Transverse colon (tissue), 4 donors: ENCODE results near the gene EIF3A. TPM values are rescaled to one million over a fixed set of nuclear protein-coding genes. Genes with fewer than 3 reads are reported as not detected.

Experiments
- DNase-seq: peaks from one replicate; pipeline ENCODE4 v3.0.0-alpha.2; 2019
- H3K27ac ChIP-seq, 4 donors: fragments of 200-600 bp; sonication (generic); 2 replicates each; pipeline ENCODE4 v1.5.1; 2016 to 2018; ENCODE audit warnings: inconsistent platforms in 4 of 4
- H3K27me3 ChIP-seq: fragments of 200-600 bp; sonication (generic); 2 replicates; pipeline ENCODE4 v1.5.1; 2017; ENCODE audit warnings: inconsistent platforms
- H3K36me3 ChIP-seq, 4 donors: fragments of 200-600 bp; sonication (generic); 2 replicates each; pipeline ENCODE4 v1.5.1; 2017 to 2019; ENCODE audit warnings: inconsistent platforms in 4 of 4
- H3K4me1 ChIP-seq, 4 donors: fragments of 200-600 bp; sonication (generic); 2 replicates each; pipeline ENCODE4 v1.5.1; 2017 to 2020; ENCODE audit warnings: inconsistent platforms in 4 of 4
- H3K4me3 ChIP-seq, 4 donors: fragments of 200-600 bp; sonication (generic); 1 replicate in 1 of 4; 2 replicates in 3 of 4; pipeline versions ENCODE4 v1.5.1 to v1.6.1; 2017 to 2019; ENCODE audit warnings: inconsistent platforms in 4 of 4
- H3K9me3 ChIP-seq, 2 donors: fragments of 200-600 bp; sonication (generic); 2 replicates each; pipeline ENCODE4 v1.5.1; 2017 to 2019; ENCODE audit warnings: inconsistent platforms in 2 of 2
- EP300 ChIP-seq: sonication (generic); formaldehyde crosslinking; IDR thresholded peaks from one replicate; pipeline ENCODE4 v1.6.1; 2017; ENCODE audit warnings: antibody characterized with exemption, low read depth
- POLR2A ChIP-seq: fragments of 450-650 bp; IDR thresholded peaks from one replicate; pipeline ENCODE4 v1.6.1; 2016; ENCODE audit warnings: antibody characterized with exemption, mild to moderate bottlenecking, moderate library complexity
- POLR2AphosphoS5 ChIP-seq, 3 donors: sonication (generic); formaldehyde crosslinking; IDR thresholded peaks; one replicate each; pipeline ENCODE4 v1.6.1; 2016; ENCODE audit warnings: antibody characterized with exemption in 3 of 3
- WGBS, 2 donors: methylation state at CpG; one replicate each; pipeline ENCODE4 v1.1.5; 2018; ENCODE audit warnings: low coverage in 1 of 2; 5-methylcytosine and 5-hydroxymethylcytosine counted together
- in situ Hi-C, 4 donors: fragments of 200-750 bp; cut with MboI; loops; one replicate each; pipeline versions ENCODE4 v1.15.0 to v1.15.1; 2017; ENCODE audit warnings: low sequenced_read_pairs in 3 of 4, low pct_ligation_motif_present in 1 of 4, low pct_unique_long_range_greater_than_20kb in 1 of 4
- intact Hi-C: fragments of 100-400 bp; cut with DNase I; formaldehyde crosslinking; loops from one replicate; pipeline ENCODE4 v1.15.1; 2023; ENCODE audit warnings: low total_unique reads
- total RNA-seq, 4 donors: library from RNA; depleted of rRNA; stranded (reverse); fragments of >200 nt; gene quantifications; one replicate each; pipeline ENCODE4 v1.1.0, GENCODE V29; 2016
- TF ChIP-seq, protein P1 (sequence below), 5 experiments: fragments of 200-600 bp in 3 of 5; fragments of 450-650 bp in 2 of 5; sonication (generic) in 3 of 5; IDR thresholded peaks; 1 replicate in 2 of 5; 2 replicates in 3 of 5; pipeline ENCODE4 v1.5.1; 2016 to 2017; ENCODE audit warnings: antibody characterized with exemption in 5 of 5, inconsistent platforms in 3 of 5, mild to moderate bottlenecking in 2 of 5, moderate library complexity in 1 of 5

The EIF3A gene
- total RNA-seq, 4 donors from 2014 or later = 68.1 to 119 (median 99.6) TPM

DNA sequence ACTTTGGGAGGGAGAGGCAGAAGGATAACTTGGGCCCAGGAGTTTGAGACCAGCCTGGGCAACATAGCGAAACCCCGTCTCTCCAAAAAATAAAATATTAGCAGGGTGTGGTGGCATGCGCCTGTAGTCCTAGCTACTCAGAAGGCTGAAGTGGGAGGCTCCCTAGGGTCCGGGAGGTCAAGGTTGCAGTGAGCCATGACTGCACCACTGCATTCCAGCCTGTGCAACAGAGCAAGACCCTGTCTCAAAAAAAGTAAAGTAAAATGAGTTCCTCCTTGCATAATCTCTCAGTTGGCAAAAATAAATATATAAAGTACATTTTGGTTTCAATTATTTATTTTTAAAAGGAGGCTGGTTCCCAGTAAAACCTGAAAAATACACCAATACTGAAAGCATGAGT is 39.3 kb downstream of the EIF3A start:
- H3K4me3 ChIP-seq = no peak overlapping the region
- intact Hi-C loops (no loop called here), in situ Hi-C loops (loop anchor here in 1 of 4 donors (25.0 kb wide), 1 partner anchor 96 kb away; no protein-coding TSS in a partner anchor)
- WGBS, 2 donors = 83 to 94% methylated on average over 2 to 4 of the region's 4 CpGs
- H3K27ac ChIP-seq = no peak overlapping the region
- no peaks in the 10 kb centered on the region for H3K27me3 ChIP-seq
- H3K9me3 ChIP-seq = no peaks in the 10 kb centered on the region
- peaks cover 0 to 96% (median 47%) of the 10 kb centered on the region in 4 donors for H3K36me3 ChIP-seq
- H3K4me1 ChIP-seq = no peaks in the 10 kb centered on the region
- TF ChIP-seq, protein P1, sequence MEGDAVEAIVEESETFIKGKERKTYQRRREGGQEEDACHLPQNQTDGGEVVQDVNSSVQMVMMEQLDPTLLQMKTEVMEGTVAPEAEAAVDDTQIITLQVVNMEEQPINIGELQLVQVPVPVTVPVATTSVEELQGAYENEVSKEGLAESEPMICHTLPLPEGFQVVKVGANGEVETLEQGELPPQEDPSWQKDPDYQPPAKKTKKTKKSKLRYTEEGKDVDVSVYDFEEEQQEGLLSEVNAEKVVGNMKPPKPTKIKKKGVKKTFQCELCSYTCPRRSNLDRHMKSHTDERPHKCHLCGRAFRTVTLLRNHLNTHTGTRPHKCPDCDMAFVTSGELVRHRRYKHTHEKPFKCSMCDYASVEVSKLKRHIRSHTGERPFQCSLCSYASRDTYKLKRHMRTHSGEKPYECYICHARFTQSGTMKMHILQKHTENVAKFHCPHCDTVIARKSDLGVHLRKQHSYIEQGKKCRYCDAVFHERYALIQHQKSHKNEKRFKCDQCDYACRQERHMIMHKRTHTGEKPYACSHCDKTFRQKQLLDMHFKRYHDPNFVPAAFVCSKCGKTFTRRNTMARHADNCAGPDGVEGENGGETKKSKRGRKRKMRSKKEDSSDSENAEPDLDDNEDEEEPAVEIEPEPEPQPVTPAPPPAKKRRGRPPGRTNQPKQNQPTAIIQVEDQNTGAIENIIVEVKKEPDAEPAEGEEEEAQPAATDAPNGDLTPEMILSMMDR (IDR thresholded peaks at IDR 0.05) = no peak
- no peak for TF ChIP-seq POLR2AphosphoS5 (IDR thresholded peaks at IDR 0.05)
- no peak for TF ChIP-seq EP300
- TF ChIP-seq POLR2A = no peak
- DNase-seq = no peak

DNA sequence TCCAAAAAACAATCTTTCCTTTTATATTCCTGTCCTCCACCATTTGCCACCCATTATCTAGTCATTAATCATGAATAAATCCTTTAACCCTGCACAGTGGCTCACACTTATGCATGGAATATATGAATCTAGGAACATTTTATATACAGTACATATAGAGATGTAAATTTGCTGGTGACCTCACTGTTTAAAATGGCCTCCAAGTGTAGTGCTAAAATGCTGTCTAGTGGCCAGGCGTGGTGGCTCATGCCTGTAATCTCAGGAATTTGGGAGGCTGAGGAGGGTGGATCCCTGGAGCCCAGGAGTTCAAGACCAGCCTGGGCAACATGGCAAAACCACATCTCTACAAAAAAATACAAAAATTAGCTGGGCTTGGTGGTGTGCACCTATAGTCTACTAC is 41.5 kb downstream of the EIF3A start:
- in situ Hi-C loops = loop anchor here in 1 of 4 donors (25.0 kb wide), 1 partner anchor 98 kb away; no protein-coding TSS in a partner anchor
- TF ChIP-seq POLR2A = no peak
- TF ChIP-seq POLR2AphosphoS5 (IDR thresholded peaks at IDR 0.05) = no peak
- TF ChIP-seq, protein P1 (IDR thresholded peaks at IDR 0.05) = no peak
- no peak for TF ChIP-seq EP300
- Histone ChIP-seq H3K27ac (no peak overlapping the region), H3K36me3 (peaks cover 0 to 89% (median 45%) of the 10 kb centered on the region in 4 donors), H3K4me3 (no peak overlapping the region), H3K4me1 (no peaks in the 10 kb centered on the region), H3K27me3 (no peaks in the 10 kb centered on the region), H3K9me3 (no peaks in the 10 kb centered on the region)
- 84% methylated on average over 1 of the region's 1 CpG; no CpG with 5 or more reads in 1 of the 2 donors for WGBS, 2 donors
- DNase-seq = no peak
- intact Hi-C loops = no loop called here

DNA sequence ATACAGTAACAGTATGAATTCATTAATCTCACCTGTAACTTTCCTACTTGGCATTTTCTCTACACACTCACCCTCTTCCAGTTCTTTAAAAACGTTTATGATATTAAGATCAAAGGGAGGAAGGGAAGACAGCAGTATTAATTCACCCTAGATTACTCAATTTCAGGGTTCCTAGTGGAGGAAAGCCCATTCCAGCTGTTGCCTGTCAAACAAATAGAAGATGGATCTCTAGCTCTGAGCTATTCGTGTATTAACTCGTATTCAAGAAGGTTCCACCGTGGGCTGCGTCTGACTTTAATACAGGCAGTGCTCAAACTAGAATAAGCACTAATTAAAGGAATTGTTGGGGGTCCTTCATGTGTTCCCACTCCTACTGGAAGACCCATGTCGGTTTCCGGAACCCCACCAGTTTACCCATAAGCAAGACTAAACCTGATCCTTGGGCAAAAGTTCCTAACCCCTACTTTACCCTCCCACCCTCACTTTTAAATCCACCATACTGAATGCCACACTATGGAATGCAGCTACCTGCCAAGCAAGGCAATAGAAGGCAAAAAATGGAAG is 49.0 kb downstream of the EIF3A start:
- H3K4me1 ChIP-seq = peaks cover 0 to 23% (median 16%) of the 10 kb centered on the region in 4 donors
- no peaks in the 10 kb centered on the region for H3K27me3 ChIP-seq
- H3K36me3 ChIP-seq = peaks cover 0 to 29% (median 12%) of the 10 kb centered on the region in 4 donors
- no peak overlapping the region for H3K27ac ChIP-seq
- H3K9me3 ChIP-seq = no peaks in the 10 kb centered on the region
- intact Hi-C loops (no loop called here), in situ Hi-C loops (loop anchor here in 1 of 4 donors (25.0 kb wide), 1 partner anchor 106 kb away; no protein-coding TSS in a partner anchor)
- H3K4me3 ChIP-seq = no peak overlapping the region
- 56 to 68% methylated on average over 5 to 7 of the region's 7 CpGs for WGBS, 2 donors
- no peak for DNase-seq
- no peak for TF ChIP-seq EP300
- no peak for TF ChIP-seq POLR2AphosphoS5 (IDR thresholded peaks at IDR 0.05)

DNA sequence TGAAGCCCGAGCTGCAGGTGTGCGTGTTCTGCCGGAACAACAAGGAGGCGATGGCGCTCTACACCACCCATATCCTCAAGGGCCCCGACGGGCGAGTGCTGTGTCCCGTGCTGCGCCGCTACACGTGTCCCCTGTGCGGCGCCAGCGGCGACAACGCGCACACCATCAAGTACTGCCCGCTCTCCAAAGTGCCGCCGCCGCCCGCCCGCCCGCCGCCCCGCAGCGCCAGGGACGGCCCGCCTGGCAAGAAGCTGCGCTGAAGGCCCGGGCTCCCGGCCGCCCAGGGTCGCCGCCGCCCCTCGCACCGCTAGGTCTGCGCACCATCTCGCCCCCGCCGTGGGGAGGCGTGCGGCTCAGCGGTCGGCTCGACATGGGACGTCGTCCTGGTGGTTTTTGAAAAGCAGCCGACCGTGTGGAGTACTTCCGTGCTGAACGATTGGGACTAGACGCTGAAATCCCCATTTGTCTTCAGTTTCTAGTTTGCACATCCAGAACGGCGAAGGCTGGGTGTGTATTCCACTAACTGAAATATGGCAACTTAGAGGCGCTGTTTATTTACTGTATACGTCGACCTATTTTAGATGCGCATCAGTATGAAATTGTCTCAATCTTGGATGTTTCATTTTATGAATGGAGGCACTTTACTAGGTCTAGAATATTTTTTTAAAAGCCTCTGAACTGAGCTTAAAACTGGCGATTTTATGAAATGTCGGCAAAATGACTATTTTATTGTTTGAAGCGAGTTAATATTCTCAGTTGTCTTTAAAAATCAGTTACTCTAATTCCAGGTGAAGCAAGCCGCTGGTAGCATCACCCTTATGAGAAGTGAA is 50.0 kb downstream of the EIF3A start:
- H3K4me3 ChIP-seq = peak overlapping the region; percentile 5 to 74 (median 40)
- intact Hi-C loops = no loop called here
- peaks cover 0 to 20% (median 8%) of the 10 kb centered on the region in 4 donors for H3K36me3 ChIP-seq
- peak; percentile 60 for DNase-seq
- WGBS, 2 donors = 12 to 55% methylated on average over 4 to 39 of the region's 65 CpGs
- H3K27me3 ChIP-seq = no peaks in the 10 kb centered on the region
- in situ Hi-C loops = loop anchor here in 1 of 4 donors (25.0 kb wide), 1 partner anchor 107 kb away; no protein-coding TSS in a partner anchor
- peaks cover 2 to 28% (median 21%) of the 10 kb centered on the region in 4 donors for H3K4me1 ChIP-seq
- TF ChIP-seq, protein P1 (IDR thresholded peaks at IDR 0.05) = no peak
- TF ChIP-seq POLR2AphosphoS5 (IDR thresholded peaks at IDR 0.05) (no peak), EP300 (no peak), POLR2A (no peak)
- no peaks in the 10 kb centered on the region for H3K9me3 ChIP-seq
- H3K27ac ChIP-seq = peak overlapping the region in 3 of 4 donors; percentile 2 to 60 (median 9)
